Measurements from ENCODE around the gene CCL28. TPM values are rescaled to one million over a fixed set of nuclear protein-coding genes. Genes with fewer than 3 reads are reported as not detected.

CCL28 gene
- total RNA-seq, 1 experiment from 2014 or later, result 8.5 TPM

DNA sequence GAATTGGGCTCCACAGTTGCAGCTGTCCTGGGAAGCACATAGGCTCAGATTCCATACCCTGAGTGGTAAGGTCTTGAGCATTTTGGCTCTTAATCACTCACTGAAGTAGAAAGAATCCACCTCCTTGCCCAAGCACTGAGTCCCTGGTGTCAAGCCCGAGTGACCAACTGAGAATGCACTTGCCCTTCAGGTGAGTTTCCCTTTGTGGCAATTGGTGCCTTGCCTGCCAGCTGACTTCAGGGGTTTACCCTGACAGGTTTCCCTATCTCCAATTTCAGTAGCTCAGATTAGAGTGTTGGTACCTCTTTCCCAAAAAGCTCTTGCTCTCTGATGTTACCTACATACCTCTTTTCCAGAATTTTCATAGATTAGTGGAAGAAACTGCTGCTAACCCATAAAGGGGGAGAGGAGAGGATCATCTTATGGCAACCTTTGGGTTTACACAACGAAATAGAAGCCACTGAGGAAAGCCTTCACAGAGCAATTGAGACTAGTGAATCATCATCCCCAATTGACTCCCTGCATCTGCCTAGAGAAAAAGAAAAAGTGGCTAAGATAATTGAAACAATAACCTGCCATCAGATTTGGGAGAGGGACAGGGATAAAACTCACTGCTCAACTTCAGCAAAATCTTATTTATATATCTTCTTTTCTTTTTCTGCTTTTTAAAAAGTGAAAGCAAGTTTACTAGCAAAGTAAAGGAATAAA is 48.6 kb downstream of the CCL28 start:
- TF ChIP-seq EZH2 (IDR thresholded peaks at IDR 0.05; ENCODE audit: low read length, unreplicated experiment) (no peak), CTCF (conservative IDR thresholded peaks at IDR 0.05; ENCODE audit: low read depth, low read length) (no peak), EZH2phosphoT487 (IDR thresholded peaks at IDR 0.05; ENCODE audit: borderline replicate concordance, low read length) (no peak)
- DNase-seq (no peak), ATAC-seq (no peak)
- Histone ChIP-seq H2AFZ (ENCODE audit: low read length) (no peak overlapping the region), H4K20me1 (ENCODE audit: low read length) (no peaks in the 10 kb centered on the region), H3K27ac (ENCODE audit: low read length) (no peak overlapping the region), H3K4me2 (ENCODE audit: low read length) (no peak overlapping the region), H3K9me3 (ENCODE audit: low read length) (0 out of 2 replicates have a peak, but pooled peaks cover 6% of the 10 kb centered on the region), H3K27me3 (ENCODE audit: low read length) (no peaks in the 10 kb centered on the region), H3K9ac (ENCODE audit: low read length) (no peak overlapping the region), H3K79me2 (ENCODE audit: low read length) (no peaks in the 10 kb centered on the region), H3F3A (ENCODE audit: low read length, unreplicated experiment) (no peaks in the 10 kb centered on the region), H3K9me2 (replicated peaks; ENCODE audit: low read length) (no peaks in the 10 kb centered on the region), H3K4me1 (ENCODE audit: insufficient read depth, low read length) (no peaks in the 10 kb centered on the region), H3K36me3 (ENCODE audit: low read depth, low read length) (no peaks in the 10 kb centered on the region; the same call in 1 of the 2 replicates), H3K4me3 (ENCODE audit: low read length) (no peak overlapping the region)
- BruUV-seq (replicated peaks), result no TSS peak
- intact Hi-C loops (cut with micrococcal nuclease), result no loop called here
- POLR2A ChIA-PET (ENCODE audit: unreplicated experiment), result no interaction called here
- CTCF ChIA-PET, result no interaction called here

GRCh38 chr5:43362725-43363435 is 49.3 kb downstream of the CCL28 start:
- BruUV-seq (replicated peaks), result no TSS peak
- DNase-seq (no peak), ATAC-seq (no peak)
- H3K4me2 ChIP-seq (ENCODE audit: low read length), result no peak overlapping the region
- 0 out of 2 replicates have a peak, but pooled peaks cover 6% of the 10 kb centered on the region for H3K9me3 ChIP-seq (ENCODE audit: low read length)
- H4K20me1 ChIP-seq (ENCODE audit: low read length), result no peaks in the 10 kb centered on the region
- H3K36me3 ChIP-seq (ENCODE audit: low read depth, low read length), result no peaks in the 10 kb centered on the region; the same call in 1 of the 2 replicates
- H2AFZ ChIP-seq (ENCODE audit: low read length), result no peak overlapping the region
- H3F3A ChIP-seq (ENCODE audit: low read length, unreplicated experiment), result no peaks in the 10 kb centered on the region
- H3K27me3 ChIP-seq (ENCODE audit: low read length), result no peaks in the 10 kb centered on the region
- H3K9me2 ChIP-seq (replicated peaks; ENCODE audit: low read length), result no peaks in the 10 kb centered on the region
- intact Hi-C loops (cut with micrococcal nuclease), result no loop called here
- H3K9ac ChIP-seq (ENCODE audit: low read length), result no peak overlapping the region
- POLR2A ChIA-PET (ENCODE audit: unreplicated experiment), result no interaction called here
- CTCF ChIA-PET, result no interaction called here
- H3K4me3 ChIP-seq (ENCODE audit: low read length), result no peak overlapping the region
- TF ChIP-seq EZH2 (IDR thresholded peaks at IDR 0.05; ENCODE audit: low read length, unreplicated experiment) (no peak), EZH2phosphoT487 (IDR thresholded peaks at IDR 0.05; ENCODE audit: borderline replicate concordance, low read length) (no peak), CTCF (conservative IDR thresholded peaks at IDR 0.05; ENCODE audit: low read depth, low read length) (no peak)
- H3K27ac ChIP-seq (ENCODE audit: low read length), result no peak overlapping the region
- H3K4me1 ChIP-seq (ENCODE audit: insufficient read depth, low read length), result no peaks in the 10 kb centered on the region
- H3K79me2 ChIP-seq (ENCODE audit: low read length), result no peaks in the 10 kb centered on the region

DNA sequence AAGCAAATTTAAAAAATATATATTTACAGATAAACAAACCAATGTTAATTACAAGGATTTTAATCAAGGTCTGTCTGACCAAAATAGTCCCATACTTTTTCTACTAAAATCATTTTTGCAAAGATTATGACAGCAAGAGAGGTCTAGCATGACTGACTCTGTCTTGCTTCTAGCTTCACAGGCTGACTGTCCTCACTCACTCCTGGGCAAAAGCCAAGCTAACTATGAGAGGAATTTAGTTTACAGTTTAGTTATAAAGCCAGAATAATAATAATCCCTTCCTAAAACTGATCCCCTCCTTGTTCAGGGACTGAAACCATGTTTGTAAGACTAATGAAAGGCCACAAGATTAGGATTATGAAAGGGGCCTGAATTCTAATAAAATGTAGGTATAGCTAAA is 53.5 kb downstream of the CCL28 start:
- no peaks in the 10 kb centered on the region for H3K9me2 ChIP-seq (replicated peaks; ENCODE audit: low read length)
- no peaks in the 10 kb centered on the region for H4K20me1 ChIP-seq (ENCODE audit: low read length)
- H3K9me3 ChIP-seq (ENCODE audit: low read length), result 0 out of 2 replicates have a peak, but pooled peaks cover 6% of the 10 kb centered on the region
- no peaks in the 10 kb centered on the region for H3K27me3 ChIP-seq (ENCODE audit: low read length)
- no peaks in the 10 kb centered on the region for H3K79me2 ChIP-seq (ENCODE audit: low read length)
- no peak for DNase-seq
- TF ChIP-seq EZH2 (IDR thresholded peaks at IDR 0.05; ENCODE audit: low read length, unreplicated experiment) (no peak), EZH2phosphoT487 (IDR thresholded peaks at IDR 0.05; ENCODE audit: borderline replicate concordance, low read length) (no peak), CTCF (conservative IDR thresholded peaks at IDR 0.05; ENCODE audit: low read depth, low read length) (no peak)
- H2AFZ ChIP-seq (ENCODE audit: low read length), result no peak overlapping the region
- H3K9ac ChIP-seq (ENCODE audit: low read length), result no peak overlapping the region
- no peak overlapping the region for H3K4me2 ChIP-seq (ENCODE audit: low read length)
- ATAC-seq, result no peak
- H3K4me1 ChIP-seq (ENCODE audit: insufficient read depth, low read length), result no peaks in the 10 kb centered on the region
- POLR2A ChIA-PET (ENCODE audit: unreplicated experiment), result no interaction called here
- CTCF ChIA-PET, result no interaction called here
- H3F3A ChIP-seq (ENCODE audit: low read length, unreplicated experiment), result no peaks in the 10 kb centered on the region
- no TSS peak for BruUV-seq (replicated peaks)
- H3K27ac ChIP-seq (ENCODE audit: low read length), result no peak overlapping the region
- intact Hi-C loops (cut with micrococcal nuclease), result no loop called here
- H3K36me3 ChIP-seq (ENCODE audit: low read depth, low read length), result no peaks in the 10 kb centered on the region; the same call in 1 of the 2 replicates
- no peak overlapping the region for H3K4me3 ChIP-seq (ENCODE audit: low read length)

Data from PC-3 (cell line).